Epithelial cell of proximal tubule (primary cell): ENCODE data around the gene LSS. TPM values are rescaled to one million over a fixed set of nuclear protein-coding genes. Genes with fewer than 3 reads are reported as not detected.

Source experiments
- DNase-seq: peaks from one replicate; pipeline ENCODE4 v3.0.0-alpha.2; 2011; ENCODE audit warnings: low read depth
- H3K4me3 ChIP-seq: 2 replicates; pipeline ENCODE4 v1.5.1; 2011; ENCODE audit warnings: low read depth, mild to moderate bottlenecking, low read length
- CTCF ChIP-seq: conservative IDR thresholded peaks from 2 replicates; pipeline ENCODE4 v1.5.1; 2012; ENCODE audit warnings: low read depth, mild to moderate bottlenecking, low read length
- total RNA-seq: library from RNA; depleted of rRNA; stranded (reverse); fragments of >200 nt; gene quantifications from 2 replicates; pipeline ENCODE4 v1.2.3, GENCODE V29; 2015

The LSS gene
- total RNA-seq, 1 donor from 2014 or later: 32.0 TPM

- DNase-seq: no peak
- peak; percentile 25 for TF ChIP-seq CTCF
- H3K4me3 ChIP-seq: no peak overlapping the region
These were observed 18.0 kb downstream of the LSS start for GRCh38 chr21:46210378-46211136.

GRCh38 chr21:46208761-46209721 is 19.5 kb downstream of the LSS start:
- no peak for TF ChIP-seq CTCF
- DNase-seq: no peak
- no peak overlapping the region for H3K4me3 ChIP-seq

GRCh38 chr21:46207920-46208591 is 20.5 kb downstream of the LSS start:
- no peak for DNase-seq
- TF ChIP-seq CTCF: no peak
- H3K4me3 ChIP-seq: no peak overlapping the region

- no peak for TF ChIP-seq CTCF
These were observed 21.3 kb downstream of the LSS start for GRCh38 chr21:46207006-46207919.

GRCh38 chr21:46206163-46207005 is 22.2 kb downstream of the LSS start:
- DNase-seq: no peak
- H3K4me3 ChIP-seq: no peak overlapping the region
- no peak for TF ChIP-seq CTCF

More at GRCh38 chr21:46207006-46207919, 21.3 kb downstream of the LSS start:
- no peak overlapping the region for H3K4me3 ChIP-seq
- DNase-seq: no peak
